CD4-positive, alpha-beta memory T cell (primary cell): Measurements from ENCODE around the gene SLC9A5. TPM values are rescaled to one million over a fixed set of nuclear protein-coding genes. Genes with fewer than 3 reads are reported as not detected.

Experiments used
- CTCF ChIA-PET: fragments of 350-600 bp; sonication (Branson Sonifier 250); formaldehyde crosslinking; loops from one replicate; lab custom pipeline; 2021; ENCODE audit warnings: inconsistent platforms; ENCODE audit not compliant: partially characterized antibody; lab: Charles Lee
- POLR2A ChIA-PET: fragments of 350-600 bp; sonication (Branson Sonifier 250); formaldehyde crosslinking; loops from one replicate; lab custom pipeline; 2021; ENCODE audit not compliant: partially characterized antibody; lab: Charles Lee
- DNase-seq, 5 donors: peaks; one replicate each; pipeline versions ENCODE4 v3.0.0 to v3.0.0-alpha.2; 2020 to 2022; ENCODE audit warnings: mixed read lengths in 1 of 5
- H3K27ac ChIP-seq: one replicate; pipeline ENCODE4 v1.7.0; 2013; ENCODE audit warnings: low read depth, low read length
- H3K27me3 ChIP-seq: 2 replicates; pipeline ENCODE4 v1.7.0; 2013; ENCODE audit warnings: mild to moderate bottlenecking, low read length, moderate library complexity; ENCODE audit not compliant: insufficient read depth
- H3K36me3 ChIP-seq: 2 replicates; pipeline ENCODE4 v1.7.0; 2013; ENCODE audit warnings: mild to moderate bottlenecking, low read length, moderate library complexity; ENCODE audit not compliant: insufficient read depth
- H3K4me1 ChIP-seq: 2 replicates; pipeline ENCODE4 v1.7.0; 2013; ENCODE audit warnings: mild to moderate bottlenecking, low read length, moderate library complexity; ENCODE audit not compliant: insufficient read depth
- H3K4me3 ChIP-seq, 2 donors: one replicate each; pipeline ENCODE4 v1.7.0; 2013; ENCODE audit warnings: low read length in 2 of 2, mild to moderate bottlenecking in 1 of 2
- H3K9me3 ChIP-seq, 2 donors: one replicate each; pipeline ENCODE4 v1.7.0; 2013; ENCODE audit warnings: low read length in 2 of 2, control low read depth in 1 of 2; ENCODE audit not compliant: control insufficient read depth in 1 of 2
- H3K27ac Mint-ChIP-seq, 7 donors: one replicate each; pipeline ENCODE4 v1.8.0; 2020 to 2021; ENCODE audit warnings: mixed read lengths in 7 of 7, mild to moderate bottlenecking in 6 of 7, inconsistent platforms in 3 of 7, moderate library complexity in 3 of 7
- H3K27me3 Mint-ChIP-seq, 2 donors: one replicate each; pipeline ENCODE4 v1.8.0; 2020 to 2021; ENCODE audit warnings: mixed read lengths in 2 of 2
- H3K36me3 Mint-ChIP-seq, 2 donors: one replicate each; pipeline ENCODE4 v1.8.0; 2020 to 2021; ENCODE audit warnings: mixed read lengths in 2 of 2, inconsistent platforms in 1 of 2, mild to moderate bottlenecking in 1 of 2
- H3K4me1 Mint-ChIP-seq, 4 donors: one replicate each; pipeline ENCODE4 v1.8.0; 2020 to 2021; ENCODE audit warnings: mixed read lengths in 4 of 4, mild to moderate bottlenecking in 1 of 4
- H3K4me3 Mint-ChIP-seq, 8 donors: one replicate each; pipeline ENCODE4 v1.8.0; 2020 to 2021; ENCODE audit warnings: mixed read lengths in 8 of 8, mild to moderate bottlenecking in 7 of 8, moderate library complexity in 6 of 8, inconsistent platforms in 3 of 8
- H3K9me3 Mint-ChIP-seq, 8 donors: one replicate each; pipeline ENCODE4 v1.8.0; 2020 to 2021; ENCODE audit warnings: mixed read lengths in 8 of 8, mild to moderate bottlenecking in 5 of 8, inconsistent platforms in 3 of 8, moderate library complexity in 1 of 8
- intact Hi-C: fragments of 100-400 bp; cut with micrococcal nuclease; formaldehyde crosslinking; loops from one replicate; pipeline ENCODE4 v1.15.1; 2023
- polyA plus RNA-seq, 2 donors: library from polyadenylated mRNA; unstranded; fragments of 300-500 nt; fragmentation: Illumina TruSeq; gene quantifications; one replicate each; pipeline ENCODE4 v1.2.3, GENCODE V29; 2021
- total RNA-seq, 2 experiments: library from RNA; stranded (reverse); gene quantifications; one replicate each; pipeline ENCODE4 v1.2.3, GENCODE V29; 2021

Gene SLC9A5
- total and polyA plus RNA-seq, 4 experiments from 2014 or later: 0.09 to 2.1 (median 1.7) TPM; not detected in 1

- POLR2A ChIA-PET: interaction anchor here (1.1 kb wide), 1 partner anchor 17 kb away, joined by 4 read pairs; the partner anchor contains the start of gene E2F4
- H3K27me3 Mint-ChIP-seq: no peaks in the 10 kb centered on the region
- CTCF ChIA-PET: interaction anchor here (1.1 to 1.3 kb wide), 2 partner anchors 12 to 17 kb away, joined by 3 to 4 read pairs; partner anchors contain the start of gene TMEM208
Observed at GRCh38 chr16:67209565-67209964, 39.2 kb upstream of the SLC9A5 start.

DNA sequence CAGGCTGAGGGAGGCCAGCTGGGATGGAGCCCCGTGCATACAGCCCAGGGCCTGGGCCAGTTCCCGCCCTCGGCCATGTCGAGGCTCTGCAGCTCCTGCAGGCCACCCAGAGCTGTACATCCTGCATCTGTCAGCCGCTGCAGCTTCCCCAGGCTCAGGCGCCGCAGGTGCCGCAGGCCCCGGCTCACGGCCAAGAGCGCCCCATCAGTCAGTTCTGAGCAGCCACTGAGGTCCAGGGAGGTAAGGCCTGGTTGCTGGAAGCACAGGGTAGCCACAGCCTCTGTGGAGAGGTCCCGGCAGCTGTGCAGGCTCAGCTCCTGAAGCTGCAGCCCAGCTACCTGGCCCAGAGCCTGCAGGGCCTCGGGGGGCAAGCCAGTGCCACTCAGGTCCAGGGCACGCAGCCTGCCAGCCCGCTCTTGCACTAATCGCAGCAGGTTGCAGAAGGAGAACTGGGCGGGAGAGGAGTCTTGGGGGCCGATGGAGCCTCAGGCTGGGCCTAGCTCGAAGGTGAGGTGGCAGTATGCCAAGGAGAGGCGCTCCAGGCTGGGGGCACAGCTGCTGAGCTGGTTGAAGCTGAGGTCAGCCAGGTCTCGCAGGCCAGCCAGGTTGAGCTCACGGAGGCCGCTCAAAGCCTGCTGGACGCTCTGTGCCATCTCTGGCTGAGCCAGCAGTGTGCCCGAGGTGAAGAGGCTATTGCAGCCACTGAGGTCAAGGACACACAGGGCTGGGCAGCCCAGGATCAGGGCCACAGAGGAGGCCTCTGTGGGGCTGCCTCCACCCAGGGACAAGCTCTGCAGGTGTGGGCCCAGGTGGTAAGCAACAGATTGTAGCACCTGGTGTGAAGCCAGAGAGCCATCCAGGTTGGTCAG, 38.5 kb upstream of the SLC9A5 start:
- DNase-seq: no peak
- peaks cover 0 to 5% of the 10 kb centered on the region in 2 donors for H3K36me3 Mint-ChIP-seq
- Histone ChIP-seq H3K36me3 (no peaks in the 10 kb centered on the region), H3K27me3 (no peaks in the 10 kb centered on the region), H3K4me1 (no peaks in the 10 kb centered on the region), H3K27ac (no peak overlapping the region), H3K4me3 (no peak overlapping the region), H3K9me3 (no peaks in the 10 kb centered on the region)
- intact Hi-C loops: no loop called here
- POLR2A ChIA-PET: interaction anchor here (1.1 kb wide), 1 partner anchor 18 kb away, joined by 4 read pairs; the partner anchor contains the start of gene E2F4
- no peaks in the 10 kb centered on the region for H3K9me3 Mint-ChIP-seq
- no peak overlapping the region for H3K4me3 Mint-ChIP-seq
- CTCF ChIA-PET: no interaction called here
- no peaks in the 10 kb centered on the region for H3K27me3 Mint-ChIP-seq
- H3K27ac Mint-ChIP-seq: no peak overlapping the region
- no peaks in the 10 kb centered on the region for H3K4me1 Mint-ChIP-seq

More at GRCh38 chr16:67209565-67209964, 39.2 kb upstream of the SLC9A5 start:
- H3K36me3 Mint-ChIP-seq: peaks cover 0 to 5% of the 10 kb centered on the region in 2 donors
- Histone ChIP-seq H3K27me3 (no peaks in the 10 kb centered on the region), H3K27ac (no peak overlapping the region), H3K4me3 (no peak overlapping the region), H3K36me3 (no peaks in the 10 kb centered on the region), H3K4me1 (no peaks in the 10 kb centered on the region), H3K9me3 (no peaks in the 10 kb centered on the region)
- no peak for DNase-seq
- H3K4me1 Mint-ChIP-seq: no peaks in the 10 kb centered on the region
- H3K4me3 Mint-ChIP-seq: no peak overlapping the region
- intact Hi-C loops: no loop called here
- H3K27ac Mint-ChIP-seq: peak overlapping the region in 1 of 7 donors; percentile 80
- no peaks in the 10 kb centered on the region for H3K9me3 Mint-ChIP-seq

DNA sequence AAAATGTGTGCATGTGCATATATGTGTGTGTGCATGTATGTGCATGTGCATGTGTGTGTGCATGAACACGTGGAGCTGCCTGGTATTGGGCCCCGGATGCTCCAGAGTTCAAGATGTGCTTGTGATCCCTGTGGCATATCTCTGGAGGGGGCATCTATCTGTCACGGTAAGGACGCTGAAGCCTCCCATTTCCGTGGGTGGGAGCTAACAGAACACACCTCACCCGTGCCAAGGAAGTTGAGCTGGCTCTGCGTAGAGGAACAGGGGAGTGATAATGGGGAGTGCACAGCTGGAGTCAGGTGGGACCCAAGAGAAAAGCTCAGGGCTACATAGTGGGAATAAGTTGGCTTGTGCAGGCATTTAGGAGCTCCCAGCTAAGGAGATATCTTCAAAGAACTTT, 37.1 kb upstream of the SLC9A5 start:
- no peak for DNase-seq
- CTCF ChIA-PET: no interaction called here
- no peaks in the 10 kb centered on the region for H3K4me1 ChIP-seq
- H3K27me3 ChIP-seq: no peaks in the 10 kb centered on the region
- H3K27me3 Mint-ChIP-seq: no peaks in the 10 kb centered on the region
- H3K27ac Mint-ChIP-seq: no peak overlapping the region
- peaks cover 0 to 3% of the 10 kb centered on the region in 2 donors for H3K36me3 Mint-ChIP-seq
- no peaks in the 10 kb centered on the region for H3K9me3 ChIP-seq
- POLR2A ChIA-PET: no interaction called here
- no peaks in the 10 kb centered on the region for H3K36me3 ChIP-seq
- no peak overlapping the region for H3K4me3 Mint-ChIP-seq
- no peaks in the 10 kb centered on the region for H3K9me3 Mint-ChIP-seq
- no peak overlapping the region for H3K4me3 ChIP-seq
- intact Hi-C loops: no loop called here
- no peaks in the 10 kb centered on the region for H3K4me1 Mint-ChIP-seq
- no peak overlapping the region for H3K27ac ChIP-seq

DNA sequence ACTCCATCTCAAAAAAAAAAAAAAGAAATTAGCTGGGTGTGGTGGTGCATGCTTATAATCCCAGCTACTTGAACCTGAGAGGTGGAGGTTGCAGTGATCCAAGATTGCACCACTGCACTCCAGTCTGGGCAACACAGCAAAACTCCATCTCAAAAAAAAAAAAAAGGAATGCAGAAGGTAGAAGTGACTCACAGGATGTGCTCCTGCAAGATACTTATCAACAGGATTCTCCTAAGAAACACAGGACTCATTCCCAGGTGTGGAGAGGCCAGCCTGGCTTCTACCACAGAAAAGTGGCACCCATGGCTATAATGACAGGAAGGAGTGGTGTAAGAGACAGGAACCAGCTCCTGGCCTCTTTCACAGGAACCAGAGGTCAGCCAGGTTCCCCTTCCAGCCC, 36.0 kb upstream of the SLC9A5 start:
- intact Hi-C loops: no loop called here
- Mint-ChIP-seq H3K27ac (peak overlapping the region in 1 of 7 donors; percentile 46), H3K4me1 (no peaks in the 10 kb centered on the region), H3K9me3 (no peaks in the 10 kb centered on the region), H3K36me3 (peaks cover 0 to 5% of the 10 kb centered on the region in 2 donors), H3K4me3 (no peak overlapping the region), H3K27me3 (no peaks in the 10 kb centered on the region)
- no peak overlapping the region for H3K27ac ChIP-seq
- DNase-seq: no peak
- ChIA-PET POLR2A (interaction anchor here (0.9 kb wide), 1 partner anchor 9 kb away, joined by 3 read pairs; no protein-coding TSS in a partner anchor), CTCF (interaction anchor here (1.1 kb wide), 1 partner anchor 259 kb away, joined by 5 read pairs; no protein-coding TSS in a partner anchor)
- H3K27me3 ChIP-seq: no peaks in the 10 kb centered on the region
- H3K36me3 ChIP-seq: no peaks in the 10 kb centered on the region
- no peaks in the 10 kb centered on the region for H3K4me1 ChIP-seq
- H3K4me3 ChIP-seq: no peak overlapping the region
- H3K9me3 ChIP-seq: no peaks in the 10 kb centered on the region

DNA sequence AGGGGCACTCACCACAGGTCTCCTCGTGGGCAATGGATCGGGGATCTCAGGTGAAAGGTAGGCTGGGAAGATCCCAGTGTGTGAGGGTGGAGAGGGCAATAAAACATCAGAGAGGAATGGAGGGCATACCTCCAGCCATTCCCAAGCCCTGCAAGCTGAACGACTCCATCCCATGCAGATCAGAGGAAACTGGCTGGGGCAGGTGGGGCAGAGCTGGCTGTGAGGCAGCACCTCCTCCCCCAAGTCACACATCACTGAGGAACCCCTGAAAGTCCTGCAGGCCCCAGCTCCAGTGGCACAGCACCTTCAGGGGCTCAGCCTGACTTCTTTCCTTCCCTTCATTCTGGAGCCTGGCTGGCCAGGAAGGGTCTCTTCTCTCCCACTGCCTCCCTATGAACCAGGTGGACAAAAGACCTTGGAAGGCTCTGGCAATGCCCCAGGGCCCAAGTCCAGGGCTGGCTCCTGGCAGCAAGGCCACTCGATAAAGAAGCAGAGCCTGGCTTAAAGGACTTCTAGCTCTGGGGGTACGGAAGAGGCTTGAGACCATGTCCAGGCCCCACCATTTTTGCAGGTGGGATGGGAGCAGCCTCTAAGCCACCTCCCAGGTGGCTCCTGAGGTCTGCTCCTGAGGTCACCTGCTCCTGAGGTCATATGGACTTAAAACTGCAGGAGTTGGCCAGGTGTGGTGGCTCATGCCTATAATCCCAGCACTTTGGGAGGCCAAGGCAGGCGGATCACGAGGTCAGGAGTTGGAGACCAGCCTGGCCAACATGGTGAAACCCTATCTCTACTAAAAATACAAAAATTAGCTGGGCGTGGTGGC, 35.4 kb upstream of the SLC9A5 start:
- Mint-ChIP-seq H3K9me3 (no peaks in the 10 kb centered on the region), H3K36me3 (peaks cover 0 to 5% of the 10 kb centered on the region in 2 donors), H3K4me3 (no peak overlapping the region), H3K27me3 (no peaks in the 10 kb centered on the region), H3K27ac (peak overlapping the region in 1 of 7 donors; percentile 46), H3K4me1 (no peaks in the 10 kb centered on the region)
- Histone ChIP-seq H3K36me3 (no peaks in the 10 kb centered on the region), H3K4me1 (no peaks in the 10 kb centered on the region), H3K4me3 (no peak overlapping the region), H3K9me3 (no peaks in the 10 kb centered on the region), H3K27ac (no peak overlapping the region), H3K27me3 (no peaks in the 10 kb centered on the region)
- ChIA-PET POLR2A (interaction anchor here (0.9 kb wide), 1 partner anchor 9 kb away, joined by 3 read pairs; no protein-coding TSS in a partner anchor), CTCF (interaction anchor here (1.1 kb wide), 1 partner anchor 259 kb away, joined by 5 read pairs; no protein-coding TSS in a partner anchor)
- DNase-seq: peak in 1 of 5 donors; percentile 2
- intact Hi-C loops: no loop called here

DNA sequence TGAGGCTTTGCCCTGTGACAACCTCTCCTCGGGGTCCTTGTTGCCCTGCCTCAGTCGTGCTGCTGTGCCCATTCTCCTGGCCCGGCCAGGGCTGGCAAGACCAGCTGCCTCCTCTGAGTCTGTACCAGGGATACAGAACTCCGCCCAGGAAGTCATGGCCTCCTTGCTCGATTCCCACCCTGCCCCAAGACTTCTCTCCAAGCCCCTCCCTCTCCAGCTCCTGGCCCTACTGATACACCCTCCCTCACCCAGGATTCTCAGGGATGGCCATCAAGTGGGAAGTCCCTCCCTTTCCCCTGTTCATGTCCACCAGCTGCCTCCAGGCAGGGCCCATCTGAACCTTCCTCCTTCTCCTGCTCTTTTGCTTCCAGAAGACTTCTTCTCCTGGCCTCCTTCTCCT, 33.1 kb upstream of the SLC9A5 start:
- Histone ChIP-seq H3K4me1 (no peaks in the 10 kb centered on the region), H3K4me3 (no peak overlapping the region), H3K36me3 (no peaks in the 10 kb centered on the region), H3K27me3 (no peaks in the 10 kb centered on the region), H3K27ac (no peak overlapping the region), H3K9me3 (no peaks in the 10 kb centered on the region)
- ChIA-PET CTCF (interaction anchor here (0.7 kb wide), 1 partner anchor 550 kb away, joined by 3 read pairs; no protein-coding TSS in a partner anchor), POLR2A (interaction anchor here (1.1 to 1.9 kb wide), 3 partner anchors 8 to 23 kb away, joined by 3 to 5 read pairs (median 4); partner anchors contain the start of gene TMEM208)
- H3K4me3 Mint-ChIP-seq: no peak overlapping the region
- intact Hi-C loops: no loop called here
- peaks cover 2 to 5% of the 10 kb centered on the region in 2 donors for H3K36me3 Mint-ChIP-seq
- peaks cover 0 to 3% (median 2%) of the 10 kb centered on the region in 4 donors for H3K4me1 Mint-ChIP-seq
- H3K9me3 Mint-ChIP-seq: no peaks in the 10 kb centered on the region
- H3K27ac Mint-ChIP-seq: peak overlapping the region in 3 of 7 donors; percentile 13 to 53 (median 43)
- DNase-seq: no peak
- H3K27me3 Mint-ChIP-seq: no peaks in the 10 kb centered on the region
